Sigmoid colon (tissue), 4 donors: Measurements from ENCODE around the gene THRA.

ENCODE experiments used
- CTCF ChIP-seq, 4 experiments: fragments of 450-650 bp in 3 of 4; fragments of 200-600 bp in 1 of 4; IDR thresholded peaks; one replicate each; pipeline ENCODE4 v1.5.1; 2016 to 2019; ENCODE audit warnings: antibody characterized with exemption in 4 of 4, mild to moderate bottlenecking in 3 of 4, moderate library complexity in 2 of 4
- EP300 ChIP-seq, 4 donors: sonication (generic); formaldehyde crosslinking; IDR thresholded peaks; one replicate each; pipeline ENCODE4 v1.6.1; 2017; ENCODE audit warnings: antibody characterized with exemption in 4 of 4
- POLR2A ChIP-seq, 2 donors: fragments of 450-650 bp; IDR thresholded peaks; one replicate each; pipeline ENCODE4 v1.6.1; 2016; ENCODE audit warnings: antibody characterized with exemption in 2 of 2, mild to moderate bottlenecking in 2 of 2, moderate library complexity in 2 of 2

GRCh38 chr17:40064971-40065768 lies 2.4 kb downstream of the THRA start:
- TF ChIP-seq CTCF (IDR thresholded peaks at IDR 0.05) (no peak), POLR2A (IDR thresholded peaks at IDR 0.05) (no peak), EP300 (IDR thresholded peaks at IDR 0.05) (no peak)
